H9 (cell line): Measurements from ENCODE around the gene URB1. TPM values are rescaled to one million over a fixed set of nuclear protein-coding genes. Genes with fewer than 3 reads are reported as not detected.

Source experiments
- DNase-seq: peaks from one replicate; pipeline ENCODE4 v3.0.0-alpha.2; 2017
- H2AFZ ChIP-seq: one replicate; pipeline ENCODE4 v1.6.1; 2013; ENCODE audit warnings: mild to moderate bottlenecking, low read length, control low read depth, moderate library complexity
- H2AK5ac ChIP-seq: 2 replicates; pipeline ENCODE4 v1.6.1; 2013; ENCODE audit warnings: low read length, control low read depth, mixed read lengths; ENCODE audit not compliant: insufficient read length
- H2BK120ac ChIP-seq: one replicate; pipeline ENCODE4 v1.6.1; 2013; ENCODE audit warnings: low read depth, mild to moderate bottlenecking, low read length, control low read depth, inconsistent platforms; ENCODE audit not compliant: poor library complexity, severe bottlenecking
- H2BK12ac ChIP-seq: 2 replicates; pipeline ENCODE4 v1.6.1; 2013; ENCODE audit warnings: low read length, control low read depth, mixed read lengths, low read depth; ENCODE audit not compliant: insufficient read length
- H2BK15ac ChIP-seq: 2 replicates; pipeline ENCODE4 v1.6.1; 2013; ENCODE audit warnings: low read depth, low read length, control low read depth
- H2BK20ac ChIP-seq: one replicate; pipeline ENCODE4 v1.6.1; 2013; ENCODE audit warnings: low read depth, mild to moderate bottlenecking, low read length, control low read depth, inconsistent platforms; ENCODE audit not compliant: poor library complexity, severe bottlenecking
- H2BK5ac ChIP-seq: 2 replicates; pipeline ENCODE4 v1.6.1; 2013; ENCODE audit warnings: low read length, control low read depth, mixed read lengths; ENCODE audit not compliant: insufficient read length
- H3K14ac ChIP-seq: 2 replicates; pipeline ENCODE4 v1.6.1; 2013; ENCODE audit warnings: low read length, control low read depth; ENCODE audit not compliant: insufficient read depth
- H3K18ac ChIP-seq: 2 replicates; pipeline ENCODE4 v1.6.1; 2013; ENCODE audit warnings: low read depth, mild to moderate bottlenecking, mixed read lengths, low read length, control low read depth; ENCODE audit not compliant: insufficient read length
- H3K23ac ChIP-seq: 2 replicates; pipeline ENCODE4 v1.6.1; 2013; ENCODE audit warnings: low read length, control low read depth, mixed read lengths, low read depth; ENCODE audit not compliant: insufficient read length
- H3K23me2 ChIP-seq: 2 replicates; pipeline ENCODE4 v1.6.1; 2013; ENCODE audit warnings: low read depth, mild to moderate bottlenecking, mixed read lengths, low read length, control low read depth; ENCODE audit not compliant: insufficient read length, poor library complexity, severe bottlenecking
- H3K27ac ChIP-seq: 2 replicates; pipeline ENCODE4 v1.5.1; 2013; ENCODE audit warnings: low read length, control low read depth, mixed read lengths, low read depth; ENCODE audit not compliant: insufficient read length
- H3K27me3 ChIP-seq: 2 replicates; pipeline ENCODE4 v1.6.1; 2013; ENCODE audit warnings: low read length, control low read depth, inconsistent platforms; ENCODE audit not compliant: insufficient read depth
- H3K4ac ChIP-seq: 2 replicates; pipeline ENCODE4 v1.6.1; 2013; ENCODE audit warnings: low read depth, mild to moderate bottlenecking, control low read depth, inconsistent platforms, low read length, moderate library complexity
- H3K4me1 ChIP-seq: 2 replicates; pipeline ENCODE4 v1.6.1; 2013; ENCODE audit warnings: low read length, control low read depth, inconsistent platforms; ENCODE audit not compliant: insufficient read depth
- H3K4me2 ChIP-seq: 2 replicates; pipeline ENCODE4 v1.6.1; 2013; ENCODE audit warnings: low read length, control low read depth, mixed read lengths; ENCODE audit not compliant: insufficient read length, insufficient read depth
- H3K56ac ChIP-seq: 2 replicates; pipeline ENCODE4 v1.6.1; 2013; ENCODE audit warnings: low read depth, mild to moderate bottlenecking, mixed read lengths, low read length, control low read depth; ENCODE audit not compliant: insufficient read length
- H3K79me1 ChIP-seq: 2 replicates; pipeline ENCODE4 v1.6.1; 2013; ENCODE audit warnings: low read depth, mild to moderate bottlenecking, moderate library complexity, low read length, control low read depth, inconsistent platforms; ENCODE audit not compliant: insufficient read depth, poor library complexity, severe bottlenecking
- H3K79me2 ChIP-seq: 2 replicates; pipeline ENCODE4 v1.6.1; 2013; ENCODE audit warnings: low read length, control low read depth, inconsistent platforms; ENCODE audit not compliant: insufficient read depth
- H3K9ac ChIP-seq: 2 replicates; pipeline ENCODE4 v1.6.1; 2013; ENCODE audit warnings: low read length, control low read depth, mixed read lengths; ENCODE audit not compliant: insufficient read length; ENCODE audit errors: extremely low read depth
- H3K9me3 ChIP-seq: one replicate; pipeline ENCODE4 v1.6.1; 2013; ENCODE audit warnings: low read depth, low read length, inconsistent platforms; ENCODE audit not compliant: control insufficient read depth
- H3T11ph ChIP-seq: one replicate; pipeline ENCODE4 v1.6.1; 2013; ENCODE audit warnings: mild to moderate bottlenecking, low read length, control low read depth, inconsistent platforms
- H4K20me1 ChIP-seq: one replicate; pipeline ENCODE4 v1.6.1; 2013; ENCODE audit not compliant: control insufficient read depth, insufficient read length, insufficient read depth
- H4K5ac ChIP-seq: 2 replicates; pipeline ENCODE4 v1.6.1; 2013; ENCODE audit warnings: low read depth, mild to moderate bottlenecking, mixed read lengths, low read length, control low read depth; ENCODE audit not compliant: insufficient read length
- H4K8ac ChIP-seq: replicated peaks from 2 replicates; pipeline ENCODE4 v1.6.1; 2013; ENCODE audit warnings: low read length, control low read depth, mixed read lengths, low read depth; ENCODE audit not compliant: insufficient read length
- H4K91ac ChIP-seq: 2 replicates; pipeline ENCODE4 v1.6.1; 2013; ENCODE audit warnings: low read depth, mild to moderate bottlenecking, moderate library complexity, mixed read lengths, low read length, control low read depth; ENCODE audit not compliant: insufficient read length
- H3K27ac Mint-ChIP-seq, 3 experiments: 2 replicates in 2 of 3; 3 replicates in 1 of 3; pipeline ENCODE4 v1.8.0; 2020 to 2021; ENCODE audit warnings: mixed read lengths in 3 of 3, mild to moderate bottlenecking in 1 of 3, moderate library complexity in 1 of 3
- H3K27me3 Mint-ChIP-seq: 2 replicates; pipeline ENCODE4 v1.8.0; 2021; ENCODE audit warnings: low read depth, mild to moderate bottlenecking, moderate library complexity, mixed read lengths
- H3K36me3 Mint-ChIP-seq, 3 experiments: 2 replicates in 2 of 3; 3 replicates in 1 of 3; pipeline ENCODE4 v1.8.0; 2020 to 2021; ENCODE audit warnings: low read depth in 3 of 3, mixed read lengths in 3 of 3; ENCODE audit not compliant: insufficient read depth in 1 of 3
- H3K4me1 Mint-ChIP-seq, 2 experiments: 2 replicates each; pipeline ENCODE4 v1.8.0; 2020; ENCODE audit warnings: mixed read lengths in 2 of 2
- H3K4me3 Mint-ChIP-seq, 2 experiments: 2 replicates in 1 of 2; 3 replicates in 1 of 2; pipeline ENCODE4 v1.8.0; 2020 to 2021; ENCODE audit warnings: mild to moderate bottlenecking in 2 of 2, mixed read lengths in 2 of 2, moderate library complexity in 1 of 2
- H3K9me3 Mint-ChIP-seq, 2 experiments: 2 replicates in 1 of 2; 3 replicates in 1 of 2; pipeline ENCODE4 v1.8.0; 2020; ENCODE audit warnings: mild to moderate bottlenecking in 2 of 2, mixed read lengths in 2 of 2, moderate library complexity in 1 of 2
- CTCF ChIP-seq: fragments of 200-600 bp; sonication (generic); conservative IDR thresholded peaks from 3 replicates; pipeline ENCODE4 v1.8.0; 2021; ENCODE audit warnings: antibody characterized with exemption, mild to moderate bottlenecking
- WGBS: extraction: QIAGEN DNeasy Blood & Tissue Kit; methylation state at CpG from one replicate; pipeline ENCODE4 v1.1.7; 2013; ENCODE audit warnings: missing lambda C conversion rate, low lambda C conversion rate, mixed read lengths; ENCODE audit not compliant: insufficient read length; ENCODE audit errors: extremely low coverage; 5-methylcytosine and 5-hydroxymethylcytosine counted together
- total RNA-seq: library from RNA; stranded (reverse); gene quantifications from 2 replicates; pipeline ENCODE4 v1.2.1, GENCODE V29; 2021

URB1 gene
- total RNA-seq, 1 experiment from 2014 or later, result 23.5 TPM

- Histone ChIP-seq H3K79me2 (no peaks in the 10 kb centered on the region), H3K9ac (no peak overlapping the region), H2AK5ac (no peak overlapping the region), H4K20me1 (no peaks in the 10 kb centered on the region), H3K4ac (no peak overlapping the region), H3K4me1 (no peaks in the 10 kb centered on the region), H3K56ac (no peak overlapping the region), H2BK120ac (no peak overlapping the region), H3K4me2 (no peak overlapping the region), H3K14ac (no peak overlapping the region), H3K27me3 (no peaks in the 10 kb centered on the region), H3K27ac (no peak overlapping the region), H3T11ph (no peak overlapping the region), H2BK15ac (no peak overlapping the region), H2BK12ac (no peak overlapping the region), H3K9me3 (no peaks in the 10 kb centered on the region), H3K23ac (no peak overlapping the region), H4K91ac (no peak overlapping the region), H3K79me1 (no peaks in the 10 kb centered on the region), H2AFZ (no peak overlapping the region), H3K18ac (no peak overlapping the region), H4K5ac (no peak overlapping the region), H2BK20ac (no peak overlapping the region), H4K8ac (no peak overlapping the region), H3K23me2 (no peaks in the 10 kb centered on the region), H2BK5ac (no peak overlapping the region)
- Mint-ChIP-seq H3K27me3 (no peaks in the 10 kb centered on the region), H3K4me1 (no peaks in the 10 kb centered on the region), H3K36me3 (peaks cover 57 to 93% (median 92%) of the 10 kb centered on the region in 3 experiments; a peak in 6 of 7 replicates), H3K27ac (no peak overlapping the region), H3K9me3 (no peaks in the 10 kb centered on the region), H3K4me3 (no peak overlapping the region)
- no peak for DNase-seq
- WGBS, result no CpG with 5 or more reads among the region's 1 CpG
- no peak for TF ChIP-seq CTCF
Observed at GRCh38 chr21:32356874-32357395, 35.9 kb downstream of the URB1 start.
